ENCODE measurements around the gene EPHA1.

EPHA1 gene

GRCh38 chr7:143408686-143409561, at the start of gene EPHA1:
EPHA1 (minus strand) TSS chr7:143408856; CDS start chr7:143408805, 51 bp downstream.
- in situ Hi-C loops (cut with HindIII; ENCODE audit: low pct_ligation_motif_present, low pct_unique_long_range_greater_than_20kb, low sequenced_read_pairs), result no loop called here

GRCh38 chr7:143458263-143458662, 49.6 kb upstream of the EPHA1 start:
- in situ Hi-C loops (cut with HindIII; ENCODE audit: low pct_ligation_motif_present, low pct_unique_long_range_greater_than_20kb, low sequenced_read_pairs), result no loop called here
- no peak for DNase-seq

More at GRCh38 chr7:143408686-143409561, at the start of gene EPHA1:
- no peak for DNase-seq

- no peak for DNase-seq
- in situ Hi-C loops (cut with HindIII; ENCODE audit: low pct_ligation_motif_present, low pct_unique_long_range_greater_than_20kb, low sequenced_read_pairs), result no loop called here
Observed at GRCh38 chr7:143456992-143457793, 48.5 kb upstream of the EPHA1 start.

GRCh38 chr7:143455942-143456341, 47.3 kb upstream of the EPHA1 start:
- no peak for DNase-seq
- in situ Hi-C loops (cut with HindIII; ENCODE audit: low pct_ligation_motif_present, low pct_unique_long_range_greater_than_20kb, low sequenced_read_pairs), result no loop called here

- in situ Hi-C loops (cut with HindIII; ENCODE audit: low pct_ligation_motif_present, low pct_unique_long_range_greater_than_20kb, low sequenced_read_pairs), result no loop called here
Observed at GRCh38 chr7:143455491-143455890, 46.8 kb upstream of the EPHA1 start.

GRCh38 chr7:143454091-143454680, 45.5 kb upstream of the EPHA1 start:
- in situ Hi-C loops (cut with HindIII; ENCODE audit: low pct_ligation_motif_present, low pct_unique_long_range_greater_than_20kb, low sequenced_read_pairs), result no loop called here
- DNase-seq, result no peak

More at GRCh38 chr7:143455491-143455890, 46.8 kb upstream of the EPHA1 start:
- no peak for DNase-seq

GRCh38 chr7:143452495-143452894, 43.8 kb upstream of the EPHA1 start:
- in situ Hi-C loops (cut with HindIII; ENCODE audit: low pct_ligation_motif_present, low pct_unique_long_range_greater_than_20kb, low sequenced_read_pairs), result no loop called here
- DNase-seq, result no peak

GRCh38 chr7:143451746-143452145, 43.1 kb upstream of the EPHA1 start:
- in situ Hi-C loops (cut with HindIII; ENCODE audit: low pct_ligation_motif_present, low pct_unique_long_range_greater_than_20kb, low sequenced_read_pairs), result no loop called here
- no peak for DNase-seq

GRCh38 chr7:143451122-143451521, 42.5 kb upstream of the EPHA1 start:
- DNase-seq, result no peak
- in situ Hi-C loops (cut with HindIII; ENCODE audit: low pct_ligation_motif_present, low pct_unique_long_range_greater_than_20kb, low sequenced_read_pairs), result no loop called here

GRCh38 chr7:143449793-143450192, 41.1 kb upstream of the EPHA1 start:
- in situ Hi-C loops (cut with HindIII; ENCODE audit: low pct_ligation_motif_present, low pct_unique_long_range_greater_than_20kb, low sequenced_read_pairs), result no loop called here
- DNase-seq, result no peak

- in situ Hi-C loops (cut with HindIII; ENCODE audit: low pct_ligation_motif_present, low pct_unique_long_range_greater_than_20kb, low sequenced_read_pairs), result no loop called here
- no peak for DNase-seq
Observed at GRCh38 chr7:143448429-143448828, 39.8 kb upstream of the EPHA1 start.

GRCh38 chr7:143447466-143447865, 38.8 kb upstream of the EPHA1 start:
- in situ Hi-C loops (cut with HindIII; ENCODE audit: low pct_ligation_motif_present, low pct_unique_long_range_greater_than_20kb, low sequenced_read_pairs), result no loop called here
- DNase-seq, result no peak

GRCh38 chr7:143444785-143445184, 36.1 kb upstream of the EPHA1 start:
- in situ Hi-C loops (cut with HindIII; ENCODE audit: low pct_ligation_motif_present, low pct_unique_long_range_greater_than_20kb, low sequenced_read_pairs), result no loop called here
- DNase-seq, result no peak

GRCh38 chr7:143444063-143444782, 35.6 kb upstream of the EPHA1 start:
- no peak for DNase-seq
- in situ Hi-C loops (cut with HindIII; ENCODE audit: low pct_ligation_motif_present, low pct_unique_long_range_greater_than_20kb, low sequenced_read_pairs), result no loop called here

- in situ Hi-C loops (cut with HindIII; ENCODE audit: low pct_ligation_motif_present, low pct_unique_long_range_greater_than_20kb, low sequenced_read_pairs), result no loop called here
- no peak for DNase-seq
Observed at GRCh38 chr7:143443153-143443552, 34.5 kb upstream of the EPHA1 start, which contains the start of gene TAS2R60. TAS2R60 (plus strand) TSS chr7:143443453; CDS start chr7:143443453, 0 bp downstream.

- no peak for DNase-seq
Observed at GRCh38 chr7:143439866-143440265, 31.2 kb upstream of the EPHA1 start.

GRCh38 chr7:143437578-143437977, 28.9 kb upstream of the EPHA1 start:
- in situ Hi-C loops (cut with HindIII; ENCODE audit: low pct_ligation_motif_present, low pct_unique_long_range_greater_than_20kb, low sequenced_read_pairs), result no loop called here
- no peak for DNase-seq

More at GRCh38 chr7:143439866-143440265, 31.2 kb upstream of the EPHA1 start:
- in situ Hi-C loops (cut with HindIII; ENCODE audit: low pct_ligation_motif_present, low pct_unique_long_range_greater_than_20kb, low sequenced_read_pairs), result no loop called here

- in situ Hi-C loops (cut with HindIII; ENCODE audit: low pct_ligation_motif_present, low pct_unique_long_range_greater_than_20kb, low sequenced_read_pairs), result no loop called here
- no peak for DNase-seq
Observed at GRCh38 chr7:143436325-143436946, 27.8 kb upstream of the EPHA1 start.

All from ACHN (cell line).